IMR-90 (cell line): Measurements from ENCODE around the gene ARSA. TPM values are rescaled to one million over a fixed set of nuclear protein-coding genes. Genes with fewer than 3 reads are reported as not detected.

ENCODE experiments used
- ATAC-seq: fragments of 200-7000 bp; cut with Tn5 transposase; 2 replicates; pipeline ENCODE4 v1.9.1; 2020; ENCODE audit warnings: low read depth, mild to moderate bottlenecking, moderate library complexity
- BruUV-seq: library from RNA; stranded (reverse); fragments of 400-500 nt; replicated peaks from 2 replicates; lab custom pipeline; 2021; lab: Mats Ljungman, UMichigan
- CTCF ChIA-PET: fragments of 300-600 bp; formaldehyde crosslinking; extraction: SDS; loops from one replicate; lab custom pipeline; 2021; ENCODE audit warnings: antibody characterized with exemption; lab: Yijun Ruan, JAX
- POLR2A ChIA-PET: fragments of 300-600 bp; sonication (Branson Sonifier 250); formaldehyde crosslinking; loops from one replicate; lab custom pipeline; 2022; ENCODE audit warnings: antibody characterized with exemption; ENCODE audit not compliant: unreplicated experiment; lab: Charles Lee
- DNase-seq: peaks from one replicate; pipeline ENCODE4 v3.0.0; 2013
- H2AFZ ChIP-seq: replicated peaks from 2 replicates; pipeline ENCODE3; 2013; ENCODE audit warnings: low read length, mild to moderate bottlenecking; ENCODE audit not compliant: poor library complexity
- H2AK5ac ChIP-seq: 2 replicates; pipeline ENCODE4 v1.6.1; 2013; ENCODE audit warnings: low read depth, low read length, inconsistent platforms
- H2AK9ac ChIP-seq: replicated peaks from 2 replicates; pipeline ENCODE3; 2013; ENCODE audit warnings: mild to moderate bottlenecking, low read depth, low read length, moderate library complexity; ENCODE audit not compliant: poor library complexity
- H2BK120ac ChIP-seq: 2 replicates; pipeline ENCODE4 v1.6.1; 2013; ENCODE audit warnings: low read depth, low read length, inconsistent platforms
- H2BK15ac ChIP-seq: 3 replicates; pipeline ENCODE4 v1.6.1; 2013; ENCODE audit warnings: low read depth, low read length, inconsistent platforms
- H2BK20ac ChIP-seq: 2 replicates; pipeline ENCODE4 v1.6.1; 2013; ENCODE audit warnings: low read depth, mild to moderate bottlenecking, inconsistent platforms, low read length, moderate library complexity
- H2BK5ac ChIP-seq: 2 replicates; pipeline ENCODE4 v1.6.1; 2013; ENCODE audit warnings: mild to moderate bottlenecking, low read depth, low read length, inconsistent platforms; ENCODE audit not compliant: poor library complexity, severe bottlenecking
- H3K14ac ChIP-seq: replicated peaks from 2 replicates; pipeline ENCODE4 v1.6.1; 2013; ENCODE audit warnings: low read depth, low read length, inconsistent platforms
- H3K18ac ChIP-seq: 2 replicates; pipeline ENCODE4 v1.6.1; 2013; ENCODE audit warnings: low read depth, low read length, control low read depth
- H3K23ac ChIP-seq: 2 replicates; pipeline ENCODE4 v1.6.1; 2013; ENCODE audit warnings: low read depth, low read length, inconsistent platforms
- H3K27ac ChIP-seq: 2 replicates; pipeline ENCODE4 v1.5.1; 2013; ENCODE audit warnings: mild to moderate bottlenecking, control low read depth, low read length; ENCODE audit not compliant: insufficient read depth
- H3K27me3 ChIP-seq: 2 replicates; pipeline ENCODE4 v1.6.1; 2013; ENCODE audit warnings: low read length; ENCODE audit not compliant: control insufficient read depth, insufficient read depth
- H3K36me3 ChIP-seq: 2 replicates; pipeline ENCODE4 v1.6.1; 2013; ENCODE audit warnings: low read length, mixed read lengths; ENCODE audit not compliant: control insufficient read depth, insufficient read depth
- H3K4ac ChIP-seq: 2 replicates; pipeline ENCODE4 v1.6.1; 2013; ENCODE audit warnings: low read depth, low read length, inconsistent platforms
- H3K4me1 ChIP-seq: 2 replicates; pipeline ENCODE4 v1.6.1; 2013; ENCODE audit warnings: low read length, mixed read lengths; ENCODE audit not compliant: control insufficient read depth, insufficient read depth
- H3K4me2 ChIP-seq: 2 replicates; pipeline ENCODE4 v1.6.1; 2013; ENCODE audit warnings: low read depth, mild to moderate bottlenecking, control low read depth, low read length, moderate library complexity
- H3K4me3 ChIP-seq: 2 replicates; pipeline ENCODE4 v1.5.1; 2013; ENCODE audit warnings: low read depth, mild to moderate bottlenecking, control low read depth, low read length, moderate library complexity; ENCODE audit not compliant: insufficient read depth
- H3K56ac ChIP-seq: 2 replicates; pipeline ENCODE4 v1.6.1; 2013; ENCODE audit warnings: low read length, inconsistent platforms; ENCODE audit not compliant: insufficient read depth; ENCODE audit errors: extremely low read depth
- H3K79me1 ChIP-seq, 2 experiments: 2 replicates each; pipeline ENCODE4 v1.6.1; 2013; ENCODE audit warnings: low read length in 2 of 2, inconsistent platforms in 1 of 2, low read depth in 1 of 2
- H3K9ac ChIP-seq: 2 replicates; pipeline ENCODE4 v1.6.1; 2013; ENCODE audit warnings: low read depth, low read length, control low read depth
- H3K9me1 ChIP-seq: 2 replicates; pipeline ENCODE4 v1.6.1; 2013; ENCODE audit warnings: low read length, inconsistent platforms; ENCODE audit not compliant: insufficient read depth
- H3K9me3 ChIP-seq: 2 replicates; pipeline ENCODE4 v1.6.1; 2013; ENCODE audit warnings: low read length; ENCODE audit not compliant: control insufficient read depth, insufficient read depth
- H4K20me1 ChIP-seq: 2 replicates; pipeline ENCODE4 v1.6.1; 2013; ENCODE audit warnings: low read length, inconsistent platforms; ENCODE audit not compliant: insufficient read depth
- H4K5ac ChIP-seq: 2 replicates; pipeline ENCODE4 v1.6.1; 2013; ENCODE audit warnings: mild to moderate bottlenecking, low read depth, low read length, control low read depth
- H4K8ac ChIP-seq, 2 experiments: 2 replicates each; pipeline ENCODE4 v1.6.1; 2013; ENCODE audit warnings: low read depth in 2 of 2, low read length in 2 of 2, control low read depth in 1 of 2, inconsistent platforms in 1 of 2
- H4K91ac ChIP-seq: 2 replicates; pipeline ENCODE4 v1.6.1; 2013; ENCODE audit warnings: low read depth, low read length, inconsistent platforms; ENCODE audit not compliant: insufficient read depth
- BHLHE40 ChIP-seq: fragments of 150-350 bp; IDR thresholded peaks from 2 replicates; pipeline ENCODE4 v1.6.1; 2016; ENCODE audit warnings: mild to moderate bottlenecking, low read depth, low read length
- CEBPB ChIP-seq: IDR thresholded peaks from 2 replicates; pipeline ENCODE4 v1.6.1; 2012; ENCODE audit warnings: low read depth, low read length, improper control_type of control experiment
- CTCF ChIP-seq: conservative IDR thresholded peaks from 2 replicates; pipeline ENCODE4 v1.5.1; 2012; ENCODE audit warnings: mild to moderate bottlenecking, low read depth, low read length, improper control_type of control experiment
- FOS ChIP-seq: fragments of 150-350 bp; IDR thresholded peaks from 2 replicates; pipeline ENCODE4 v1.6.1; 2016; ENCODE audit warnings: low read depth, low read length
- MAFK ChIP-seq: IDR thresholded peaks from 2 replicates; pipeline ENCODE4 v1.6.1; 2012; ENCODE audit warnings: low read depth, low read length, improper control_type of control experiment
- MAZ ChIP-seq: IDR thresholded peaks from 2 replicates; pipeline ENCODE4 v1.6.1; 2012; ENCODE audit warnings: low read depth, mild to moderate bottlenecking, low read length, improper control_type of control experiment, moderate library complexity, borderline replicate concordance
- MXI1 ChIP-seq: IDR thresholded peaks from 2 replicates; pipeline ENCODE4 v1.6.1; 2012; ENCODE audit warnings: low read depth, mild to moderate bottlenecking, low read length, moderate library complexity, borderline replicate concordance
- RAD21 ChIP-seq: IDR thresholded peaks from 2 replicates; pipeline ENCODE4 v1.6.1; 2012; ENCODE audit warnings: low read length, improper control_type of control experiment
- RCOR1 ChIP-seq: IDR thresholded peaks from 2 replicates; pipeline ENCODE4 v1.6.1; 2012; ENCODE audit warnings: mild to moderate bottlenecking, low read length, improper control_type of control experiment; ENCODE audit not compliant: insufficient replicate concordance
- RFX5 ChIP-seq: IDR thresholded peaks from 2 replicates; pipeline ENCODE4 v1.8.0; 2012; ENCODE audit warnings: low read depth, mild to moderate bottlenecking, low read length, moderate library complexity
- SMC3 ChIP-seq: fragments of 150-350 bp; IDR thresholded peaks from 2 replicates; pipeline ENCODE4 v1.6.1; 2016; ENCODE audit warnings: low read depth, mild to moderate bottlenecking, antibody characterized with exemption, low read length, moderate library complexity
- WGBS, 2 experiments: methylation state at CpG; one replicate each; pipeline versions ENCODE4 v1.1.5 to v1.1.7; 2013; ENCODE audit warnings: missing lambda C conversion rate in 2 of 2; ENCODE audit not compliant: insufficient read length in 1 of 2; ENCODE audit errors: extremely low coverage in 2 of 2; 5-methylcytosine and 5-hydroxymethylcytosine counted together
- dilution Hi-C: fragments of 300-500 bp; cut with HindIII; formaldehyde crosslinking; loops from one replicate; pipeline ENCODE4 v1.14.3; 2018; ENCODE audit warnings: low sequenced_read_pairs; ENCODE audit not compliant: unreplicated experiment
- in situ Hi-C: fragments of 300-500 bp; cut with MboI; formaldehyde crosslinking; loops from 3 replicates; pipeline ENCODE4 v1.14.3; 2019; ENCODE audit warnings: low sequenced_read_pairs, inconsistent platforms, mixed read lengths
- intact Hi-C: fragments of 100-400 bp; cut with micrococcal nuclease; formaldehyde crosslinking; loops from 2 replicates; pipeline ENCODE4 v1.10.0; 2022
- polyA plus RNA-seq, 3 experiments: library from polyadenylated mRNA; depleted of rRNA; stranded (reverse); fragments of >200 nt; gene quantifications; 2 replicates each; pipeline ENCODE4 v1.2.3, GENCODE V29; 2012; ENCODE audit warnings: low replicate concordance in 1 of 3
- total RNA-seq: library from RNA; depleted of rRNA; stranded (reverse); fragments of >200 nt; gene quantifications from 2 replicates; pipeline ENCODE4 v1.2.3, GENCODE V29; 2012
- TF ChIP-seq, protein P1 (sequence below): fragments of 150-350 bp; IDR thresholded peaks from 2 replicates; pipeline ENCODE4 v1.6.1; 2016; ENCODE audit warnings: low read depth, mild to moderate bottlenecking, low read length, moderate library complexity, borderline replicate concordance
- TF ChIP-seq, protein P2 (sequence below): fragments of 150-350 bp; IDR thresholded peaks from 2 replicates; pipeline ENCODE4 v1.6.1; 2017; ENCODE audit warnings: mild to moderate bottlenecking, antibody characterized with exemption, low read length, low read depth

Gene ARSA
- total and polyA plus RNA-seq, 2 of the 4 experiments (the other 2 are of a cell fraction), result 3.4 to 24.2 TPM

DNA sequence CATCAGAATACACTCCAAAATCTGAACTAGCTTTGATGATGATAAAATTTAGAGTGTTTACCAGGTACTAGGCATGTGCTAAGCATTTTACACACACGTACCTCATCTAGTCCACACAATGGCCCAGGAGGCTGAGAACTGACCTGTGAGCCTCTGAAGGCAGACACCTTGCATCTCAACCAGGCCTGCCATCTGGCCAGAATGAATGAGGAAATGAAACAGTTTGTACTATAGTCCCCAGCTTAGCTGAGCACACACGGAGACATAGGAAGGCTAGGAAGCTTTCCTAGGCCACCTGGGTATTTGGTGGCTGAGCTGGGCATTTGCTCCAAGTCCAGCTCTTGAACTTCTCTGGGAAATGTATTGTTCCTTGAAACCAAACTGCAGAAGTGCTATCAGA lies 37.8 kb upstream of the ARSA start:
- no peak overlapping the region for H3K4me2 ChIP-seq
- H4K91ac ChIP-seq, result no peak overlapping the region
- no peak overlapping the region for H3K14ac ChIP-seq
- no peak overlapping the region for H3K27ac ChIP-seq
- no peak overlapping the region for H4K8ac ChIP-seq
- H3K36me3 ChIP-seq, result no peaks in the 10 kb centered on the region
- no peak overlapping the region for H3K56ac ChIP-seq
- no TSS peak for BruUV-seq
- in situ Hi-C loops, result no loop called here
- no peak overlapping the region for H3K23ac ChIP-seq
- no peak overlapping the region for H2AFZ ChIP-seq
- H3K27me3 ChIP-seq, result peaks cover 13% of the 10 kb centered on the region
- H3K9me3 ChIP-seq, result no peaks in the 10 kb centered on the region
- intact Hi-C loops, result no loop called here
- ChIA-PET POLR2A (no interaction called here), CTCF (no interaction called here)
- H4K20me1 ChIP-seq, result no peaks in the 10 kb centered on the region
- no CpG with 5 or more reads among the region's 2 CpGs for WGBS, 2 experiments
- DNase-seq (no peak), ATAC-seq (no peak)
- no peak for TF ChIP-seq BHLHE40
- no peak for TF ChIP-seq RCOR1
- TF ChIP-seq MAFK, result no peak
- TF ChIP-seq MXI1, result no peak
- TF ChIP-seq, protein P1, sequence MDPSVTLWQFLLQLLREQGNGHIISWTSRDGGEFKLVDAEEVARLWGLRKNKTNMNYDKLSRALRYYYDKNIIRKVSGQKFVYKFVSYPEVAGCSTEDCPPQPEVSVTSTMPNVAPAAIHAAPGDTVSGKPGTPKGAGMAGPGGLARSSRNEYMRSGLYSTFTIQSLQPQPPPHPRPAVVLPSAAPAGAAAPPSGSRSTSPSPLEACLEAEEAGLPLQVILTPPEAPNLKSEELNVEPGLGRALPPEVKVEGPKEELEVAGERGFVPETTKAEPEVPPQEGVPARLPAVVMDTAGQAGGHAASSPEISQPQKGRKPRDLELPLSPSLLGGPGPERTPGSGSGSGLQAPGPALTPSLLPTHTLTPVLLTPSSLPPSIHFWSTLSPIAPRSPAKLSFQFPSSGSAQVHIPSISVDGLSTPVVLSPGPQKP, result no peak
- TF ChIP-seq MAZ, result no peak
- TF ChIP-seq FOS, result no peak
- no peak for TF ChIP-seq CTCF
- no peak for TF ChIP-seq SMC3
- TF ChIP-seq RFX5, result no peak
- TF ChIP-seq CEBPB, result no peak
- TF ChIP-seq, protein P2, sequence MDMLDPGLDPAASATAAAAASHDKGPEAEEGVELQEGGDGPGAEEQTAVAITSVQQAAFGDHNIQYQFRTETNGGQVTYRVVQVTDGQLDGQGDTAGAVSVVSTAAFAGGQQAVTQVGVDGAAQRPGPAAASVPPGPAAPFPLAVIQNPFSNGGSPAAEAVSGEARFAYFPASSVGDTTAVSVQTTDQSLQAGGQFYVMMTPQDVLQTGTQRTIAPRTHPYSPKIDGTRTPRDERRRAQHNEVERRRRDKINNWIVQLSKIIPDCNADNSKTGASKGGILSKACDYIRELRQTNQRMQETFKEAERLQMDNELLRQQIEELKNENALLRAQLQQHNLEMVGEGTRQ, result no peak
- no peak for TF ChIP-seq RAD21
- no peaks in the 10 kb centered on the region for H3K79me1 ChIP-seq
- H2BK15ac ChIP-seq, result no peak overlapping the region
- H2AK9ac ChIP-seq, result no peak overlapping the region
- H3K4ac ChIP-seq, result no peak overlapping the region
- H3K18ac ChIP-seq, result no peak overlapping the region
- H3K4me1 ChIP-seq, result no peaks in the 10 kb centered on the region
- no peak overlapping the region for H3K9ac ChIP-seq
- H2BK120ac ChIP-seq, result no peak overlapping the region
- H2BK20ac ChIP-seq, result no peak overlapping the region
- H3K9me1 ChIP-seq, result no peaks in the 10 kb centered on the region
- no peak overlapping the region for H4K5ac ChIP-seq
- no peak overlapping the region for H2AK5ac ChIP-seq
- H3K4me3 ChIP-seq, result no peak overlapping the region
- H2BK5ac ChIP-seq, result no peak overlapping the region
- dilution Hi-C loops, result no loop called here
